AG09309 (cell line): ENCODE data around the gene ZDHHC13.
A peak's percentile ranks its signal among the peaks of the same experiment; 100 is the strongest.
"Not testable (repeated sequence)": the region's sequence is repeated elsewhere in the genome, so short reads cannot be mapped to it uniquely, and the experiment has no call there.

Experiments used
- DNase-seq: peaks from one replicate; pipeline ENCODE4 v3.0.0-alpha.2; 2010; ENCODE audit warnings: low read depth
- H3K4me3 ChIP-seq: 2 replicates; pipeline ENCODE4 v1.5.1; 2011; ENCODE audit warnings: mild to moderate bottlenecking, low read depth, low read length, moderate library complexity; ENCODE audit not compliant: control insufficient read depth
- TF ChIP-seq, protein P1 (sequence below): IDR thresholded peaks from 2 replicates; pipeline ENCODE4 v1.5.1; 2011; ENCODE audit warnings: mild to moderate bottlenecking, low read depth, low read length, inconsistent platforms; ENCODE audit not compliant: insufficient read depth, control insufficient read depth; ENCODE audit errors: missing control alignments

ZDHHC13 gene

DNA sequence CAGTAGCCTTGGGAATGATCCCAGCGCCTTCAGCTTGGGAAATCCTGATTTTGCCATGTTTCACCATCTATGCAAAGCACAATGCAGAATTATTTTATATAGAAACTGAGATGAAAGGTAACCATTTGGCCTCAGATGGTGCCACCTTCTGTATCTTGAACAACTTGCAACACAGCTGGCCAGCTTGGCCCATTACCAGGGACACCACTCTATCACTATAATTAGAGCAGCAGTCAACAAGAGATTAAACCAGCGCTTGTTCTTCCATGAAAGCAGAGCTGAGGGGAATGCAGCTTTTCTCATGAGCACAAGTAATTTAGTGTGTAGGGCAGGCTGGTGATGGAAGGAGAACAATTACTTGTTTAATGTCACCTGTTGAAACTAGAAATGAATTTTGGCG, 6.7 kb upstream of the ZDHHC13 start:
- no peak overlapping the region for H3K4me3 ChIP-seq
- no peak for DNase-seq
- TF ChIP-seq, protein P1, sequence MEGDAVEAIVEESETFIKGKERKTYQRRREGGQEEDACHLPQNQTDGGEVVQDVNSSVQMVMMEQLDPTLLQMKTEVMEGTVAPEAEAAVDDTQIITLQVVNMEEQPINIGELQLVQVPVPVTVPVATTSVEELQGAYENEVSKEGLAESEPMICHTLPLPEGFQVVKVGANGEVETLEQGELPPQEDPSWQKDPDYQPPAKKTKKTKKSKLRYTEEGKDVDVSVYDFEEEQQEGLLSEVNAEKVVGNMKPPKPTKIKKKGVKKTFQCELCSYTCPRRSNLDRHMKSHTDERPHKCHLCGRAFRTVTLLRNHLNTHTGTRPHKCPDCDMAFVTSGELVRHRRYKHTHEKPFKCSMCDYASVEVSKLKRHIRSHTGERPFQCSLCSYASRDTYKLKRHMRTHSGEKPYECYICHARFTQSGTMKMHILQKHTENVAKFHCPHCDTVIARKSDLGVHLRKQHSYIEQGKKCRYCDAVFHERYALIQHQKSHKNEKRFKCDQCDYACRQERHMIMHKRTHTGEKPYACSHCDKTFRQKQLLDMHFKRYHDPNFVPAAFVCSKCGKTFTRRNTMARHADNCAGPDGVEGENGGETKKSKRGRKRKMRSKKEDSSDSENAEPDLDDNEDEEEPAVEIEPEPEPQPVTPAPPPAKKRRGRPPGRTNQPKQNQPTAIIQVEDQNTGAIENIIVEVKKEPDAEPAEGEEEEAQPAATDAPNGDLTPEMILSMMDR, result no peak

DNA sequence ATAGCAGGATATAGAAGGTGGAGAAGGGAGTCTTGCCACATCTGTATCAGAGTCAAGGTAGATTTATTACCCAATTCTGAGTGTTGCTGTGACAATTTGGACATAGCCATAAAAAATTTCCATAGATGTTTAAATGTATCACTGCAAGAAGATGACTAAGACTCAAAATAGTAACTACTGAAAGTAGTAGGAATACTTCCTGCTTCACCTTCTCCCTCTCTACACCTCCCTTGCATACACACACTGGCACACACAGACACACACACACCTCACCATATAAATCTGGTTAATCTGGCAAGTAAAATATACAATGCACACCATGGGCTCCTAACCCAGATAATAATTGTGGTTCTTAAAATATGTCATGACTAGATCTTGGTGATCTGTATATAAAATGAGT, 5.2 kb upstream of the ZDHHC13 start:
- no peak overlapping the region for H3K4me3 ChIP-seq
- TF ChIP-seq, protein P1, result no peak
- DNase-seq, result no peak

DNA sequence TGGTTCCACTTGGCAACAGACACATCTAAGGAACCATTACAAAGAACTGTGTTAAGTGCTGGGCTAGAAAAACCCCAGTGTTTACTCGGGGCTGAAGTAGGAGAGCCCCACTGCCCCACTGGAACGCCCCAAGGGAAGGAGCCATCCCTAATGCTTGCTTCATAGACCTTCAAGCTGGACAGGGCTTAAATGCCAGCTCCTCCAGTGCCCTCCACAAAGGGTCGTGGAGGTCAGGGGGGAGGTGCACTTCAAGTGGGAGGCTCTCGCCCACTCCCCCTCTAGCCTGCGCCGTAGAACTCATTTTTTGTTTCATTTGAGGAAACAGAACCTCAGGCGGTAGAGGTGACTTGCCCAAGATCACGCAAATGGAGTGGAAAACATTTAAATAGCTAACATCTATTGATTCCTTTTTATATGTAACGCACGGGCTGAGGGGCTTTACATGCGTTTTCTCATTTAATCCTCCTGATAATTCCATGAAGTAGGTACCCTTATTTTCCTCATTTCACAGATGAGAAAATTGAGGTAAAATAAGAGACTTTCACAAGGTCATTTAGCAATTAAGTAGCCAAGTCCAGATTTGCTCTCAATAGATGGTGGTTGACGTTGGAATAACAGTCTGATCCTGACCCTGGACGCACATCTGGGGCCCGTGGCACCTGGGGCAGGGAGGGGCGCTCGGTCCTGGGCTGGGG, 545 bp upstream of the ZDHHC13 start:
- TF ChIP-seq, protein P1, result no peak
- peak overlapping the region; percentile 86 for H3K4me3 ChIP-seq
- no peak for DNase-seq

DNA sequence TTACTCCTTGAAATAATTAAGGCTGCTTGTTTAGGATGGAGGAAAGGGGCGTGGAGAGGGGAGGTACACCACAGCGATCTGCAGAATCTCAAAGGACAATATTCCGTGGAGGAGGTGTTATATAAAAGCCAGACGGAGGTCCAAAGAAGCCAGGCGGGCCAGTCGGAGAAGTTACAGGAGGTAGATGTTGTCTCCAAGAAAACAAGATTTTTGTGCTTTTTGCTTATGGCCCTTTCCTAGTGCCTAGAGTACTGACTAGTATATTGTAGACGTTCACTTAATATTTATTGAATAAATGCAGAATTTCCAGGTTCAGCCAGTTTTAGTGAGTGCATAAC, 761 bp downstream of the ZDHHC13 start:
- TF ChIP-seq, protein P1, result no peak

DNA sequence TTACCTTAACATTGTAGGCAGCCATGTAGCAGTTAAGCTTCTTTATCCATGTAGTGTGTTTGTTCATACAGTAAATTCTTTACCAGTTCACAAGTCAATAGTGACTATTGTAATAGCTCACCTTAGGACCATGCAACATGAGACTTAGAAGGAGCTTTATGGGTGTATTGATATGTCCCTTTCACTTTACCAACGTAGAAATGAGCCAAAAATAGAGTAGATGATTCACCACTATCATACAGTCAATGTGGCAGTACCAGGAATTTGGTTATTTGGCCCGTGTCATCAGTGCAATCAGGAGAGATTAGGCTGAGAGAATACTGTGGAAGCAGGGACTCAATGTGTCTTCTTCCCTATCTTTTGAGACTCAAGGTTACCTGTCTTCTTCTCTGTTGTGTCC, 4.7 kb downstream of the ZDHHC13 start:
- TF ChIP-seq, protein P1, result no peak
- H3K4me3 ChIP-seq, result no peak overlapping the region
- no peak for DNase-seq

More for the DNA sequence above, 761 bp downstream of the ZDHHC13 start:
- DNase-seq, result no peak
- H3K4me3 ChIP-seq, result peak overlapping the region; percentile 86

GRCh38 chr11:19122960-19123615, 6.1 kb downstream of the ZDHHC13 start:
- DNase-seq, result no peak
- H3K4me3 ChIP-seq, result no peak overlapping the region
- TF ChIP-seq, protein P1, result no peak

DNA sequence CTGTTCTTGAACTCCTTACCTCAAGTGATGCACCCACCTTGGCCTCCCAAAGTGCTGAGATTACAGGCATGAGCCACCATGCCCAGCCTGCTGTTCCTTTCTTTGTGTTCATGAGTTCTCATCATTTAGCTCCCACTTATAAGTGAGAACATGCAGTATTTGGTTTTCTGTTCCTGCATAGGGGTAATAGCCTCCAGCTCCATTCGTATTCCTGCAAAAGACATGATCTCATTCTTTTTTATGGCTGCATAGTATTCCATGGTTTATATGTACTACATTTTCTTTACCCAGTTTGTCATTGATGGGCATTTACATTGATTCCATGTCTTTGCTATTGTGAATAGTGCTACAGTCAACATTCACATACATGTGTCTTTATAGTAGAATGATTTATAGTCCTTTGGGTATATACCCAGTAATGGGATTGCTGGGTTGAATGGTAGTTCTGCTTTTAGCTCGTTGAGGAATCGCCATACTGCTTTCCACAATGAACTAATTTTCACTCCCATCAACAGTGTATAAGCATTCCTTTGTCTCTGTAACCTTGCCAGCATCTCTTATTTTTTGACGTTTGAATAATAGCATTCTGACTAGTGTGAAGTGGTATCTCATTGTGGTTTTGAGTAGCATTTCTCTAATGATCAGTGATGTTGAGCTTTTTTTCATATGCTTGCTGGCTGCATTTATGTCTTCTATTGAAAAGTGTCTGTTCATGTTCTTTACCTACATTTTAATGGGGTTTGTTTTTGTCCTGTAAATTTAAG, 9.8 kb downstream of the ZDHHC13 start:
- DNase-seq, H3K4me3 ChIP-seq: not testable (repeated sequence)
